Spleen (tissue), 7 donors: Measurements from ENCODE around the gene UQCC3.

Source experiments
- CTCF ChIP-seq, 11 experiments: fragments of 200-600 bp in 7 of 11; fragments of 450-650 bp in 4 of 11; sonication (generic) in 4 of 11; IDR thresholded peaks in 8 of 11; conservative IDR thresholded peaks in 3 of 11; 1 replicate in 7 of 11; 2 replicates in 4 of 11; pipeline versions ENCODE4 v1.4.0 to v1.8.0; 2016 to 2021; ENCODE audit warnings: antibody characterized with exemption in 11 of 11, inconsistent platforms in 4 of 11, mild to moderate bottlenecking in 1 of 11
- POLR2A ChIP-seq, 3 donors: fragments of 450-650 bp; IDR thresholded peaks; one replicate each; pipeline ENCODE4 v1.5.1; 2017; ENCODE audit warnings: antibody characterized with exemption in 3 of 3, mild to moderate bottlenecking in 1 of 3
- POLR2AphosphoS5 ChIP-seq, 3 donors: sonication (generic); formaldehyde crosslinking; IDR thresholded peaks; one replicate each; pipeline ENCODE4 v1.5.1; 2017; ENCODE audit warnings: antibody characterized with exemption in 3 of 3
- donor health status: DM: no; HTN: no; CAD: no; lungs with moderate emphysema.
- donor health status: DM: no; HTN: no; CAD: no.
- donor health status: DM: no; HTN: no; CAD: no.

- TF ChIP-seq CTCF (IDR thresholded peaks at IDR 0.05 in 8 of 11, conservative IDR thresholded peaks at IDR 0.05 in 3 of 11), result no peak
- TF ChIP-seq POLR2A (IDR thresholded peaks at IDR 0.05), result no peak
- TF ChIP-seq POLR2AphosphoS5 (IDR thresholded peaks at IDR 0.05), result no peak
Observed at GRCh38 chr11:62712861-62713260, 41.4 kb downstream of the UQCC3 start.
